Type B pancreatic cell (in vitro differentiated cells): ENCODE results near the gene SQOR. TPM values are rescaled to one million over a fixed set of nuclear protein-coding genes. Genes with fewer than 3 reads are reported as not detected.
"Not testable (repeated sequence)": the region's sequence is repeated elsewhere in the genome, so short reads cannot be mapped to it uniquely, and the experiment has no call there.

Source experiments
- DNase-seq: peaks from one replicate; pipeline ENCODE4 v3.0.0; 2021; ENCODE audit warnings: mixed read lengths; ENCODE audit not compliant: unreplicated experiment; ENCODE audit errors: extremely low spot score
- H3K27ac Mint-ChIP-seq: 2 replicates; pipeline ENCODE4 v1.8.0; 2021; ENCODE audit warnings: mild to moderate bottlenecking, mixed read lengths
- H3K27me3 Mint-ChIP-seq: 2 replicates; pipeline ENCODE4 v1.8.0; 2021; ENCODE audit warnings: mixed read lengths
- H3K36me3 Mint-ChIP-seq: 2 replicates; pipeline ENCODE4 v1.8.0; 2021; ENCODE audit warnings: mixed read lengths
- H3K4me1 Mint-ChIP-seq: one replicate; pipeline ENCODE4 v1.8.0; 2021; ENCODE audit warnings: mixed read lengths; ENCODE audit not compliant: unreplicated experiment
- H3K4me3 Mint-ChIP-seq: 2 replicates; pipeline ENCODE4 v1.8.0; 2021; ENCODE audit warnings: mild to moderate bottlenecking, mixed read lengths
- H3K9me3 Mint-ChIP-seq: 2 replicates; pipeline ENCODE4 v1.8.0; 2021; ENCODE audit warnings: mixed read lengths
- total RNA-seq: library from RNA; stranded (reverse); gene quantifications from 2 replicates; pipeline ENCODE4 v1.2.1, GENCODE V29; 2021; ENCODE audit warnings: low replicate concordance
- TF ChIP-seq, protein P1 (sequence below): fragments of 200-600 bp; sonication (generic); conservative IDR thresholded peaks from 2 replicates; pipeline ENCODE4 v1.5.0; 2021; ENCODE audit warnings: antibody characterized with exemption, mild to moderate bottlenecking

The SQOR gene
- total RNA-seq, 1 donor from 2014 or later, result 6.7 TPM

DNA sequence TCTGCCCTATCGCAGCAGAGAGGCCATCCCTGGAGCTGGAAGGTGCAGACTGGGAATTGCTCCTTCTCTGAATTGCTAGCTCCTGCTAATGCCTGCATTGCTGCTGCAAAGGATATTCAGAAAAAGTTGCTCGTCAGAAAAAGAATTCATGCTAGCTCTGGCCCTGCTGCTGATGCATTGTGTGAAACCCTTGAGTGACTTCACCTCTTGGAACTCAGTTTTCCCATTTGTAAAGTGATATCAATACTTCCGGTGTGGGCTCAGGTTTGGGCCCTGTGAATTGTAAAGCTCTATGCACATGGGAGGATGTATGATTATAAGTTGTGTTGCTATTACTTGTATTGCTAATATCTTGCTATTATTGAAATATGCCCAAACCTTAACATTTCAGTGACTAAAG, 11.4 kb downstream of the SQOR start:
- Mint-ChIP-seq H3K9me3 (no peaks in the 10 kb centered on the region), H3K27me3 (peaks cover 7% of the 10 kb centered on the region), H3K4me3 (no peak overlapping the region), H3K4me1 (peaks cover 4% of the 10 kb centered on the region), H3K36me3 (no peaks in the 10 kb centered on the region), H3K27ac (no peak overlapping the region)
- DNase-seq, result no peak
- TF ChIP-seq, protein P1, sequence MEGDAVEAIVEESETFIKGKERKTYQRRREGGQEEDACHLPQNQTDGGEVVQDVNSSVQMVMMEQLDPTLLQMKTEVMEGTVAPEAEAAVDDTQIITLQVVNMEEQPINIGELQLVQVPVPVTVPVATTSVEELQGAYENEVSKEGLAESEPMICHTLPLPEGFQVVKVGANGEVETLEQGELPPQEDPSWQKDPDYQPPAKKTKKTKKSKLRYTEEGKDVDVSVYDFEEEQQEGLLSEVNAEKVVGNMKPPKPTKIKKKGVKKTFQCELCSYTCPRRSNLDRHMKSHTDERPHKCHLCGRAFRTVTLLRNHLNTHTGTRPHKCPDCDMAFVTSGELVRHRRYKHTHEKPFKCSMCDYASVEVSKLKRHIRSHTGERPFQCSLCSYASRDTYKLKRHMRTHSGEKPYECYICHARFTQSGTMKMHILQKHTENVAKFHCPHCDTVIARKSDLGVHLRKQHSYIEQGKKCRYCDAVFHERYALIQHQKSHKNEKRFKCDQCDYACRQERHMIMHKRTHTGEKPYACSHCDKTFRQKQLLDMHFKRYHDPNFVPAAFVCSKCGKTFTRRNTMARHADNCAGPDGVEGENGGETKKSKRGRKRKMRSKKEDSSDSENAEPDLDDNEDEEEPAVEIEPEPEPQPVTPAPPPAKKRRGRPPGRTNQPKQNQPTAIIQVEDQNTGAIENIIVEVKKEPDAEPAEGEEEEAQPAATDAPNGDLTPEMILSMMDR, result no peak

DNA sequence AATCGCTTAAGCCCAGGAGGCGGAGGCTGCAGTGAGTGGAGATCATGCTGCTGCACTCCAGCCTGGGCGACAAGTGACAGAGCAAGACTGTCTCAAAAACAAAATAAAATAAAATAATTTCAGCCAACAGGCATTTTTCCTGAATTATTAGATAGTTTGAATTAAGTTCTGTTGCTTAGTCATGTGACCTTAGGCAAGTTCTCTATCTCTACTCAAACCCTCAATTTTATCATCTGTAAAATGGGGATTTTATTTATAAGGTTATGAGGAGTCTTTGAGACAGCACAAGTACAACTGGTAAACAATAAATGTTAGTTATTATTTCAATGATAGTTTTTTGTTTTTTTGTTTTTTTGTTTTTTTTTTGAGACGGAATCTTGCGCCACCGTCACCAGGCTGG, 13.0 kb downstream of the SQOR start:
- no peak for DNase-seq
- H3K9me3 Mint-ChIP-seq, result no peaks in the 10 kb centered on the region
- H3K4me1 Mint-ChIP-seq, result no peaks in the 10 kb centered on the region
- no peaks in the 10 kb centered on the region for H3K36me3 Mint-ChIP-seq
- H3K27me3 Mint-ChIP-seq, result no peaks in the 10 kb centered on the region
- TF ChIP-seq, protein P1, result no peak
- no peak overlapping the region for H3K27ac Mint-ChIP-seq
- no peak overlapping the region for H3K4me3 Mint-ChIP-seq

DNA sequence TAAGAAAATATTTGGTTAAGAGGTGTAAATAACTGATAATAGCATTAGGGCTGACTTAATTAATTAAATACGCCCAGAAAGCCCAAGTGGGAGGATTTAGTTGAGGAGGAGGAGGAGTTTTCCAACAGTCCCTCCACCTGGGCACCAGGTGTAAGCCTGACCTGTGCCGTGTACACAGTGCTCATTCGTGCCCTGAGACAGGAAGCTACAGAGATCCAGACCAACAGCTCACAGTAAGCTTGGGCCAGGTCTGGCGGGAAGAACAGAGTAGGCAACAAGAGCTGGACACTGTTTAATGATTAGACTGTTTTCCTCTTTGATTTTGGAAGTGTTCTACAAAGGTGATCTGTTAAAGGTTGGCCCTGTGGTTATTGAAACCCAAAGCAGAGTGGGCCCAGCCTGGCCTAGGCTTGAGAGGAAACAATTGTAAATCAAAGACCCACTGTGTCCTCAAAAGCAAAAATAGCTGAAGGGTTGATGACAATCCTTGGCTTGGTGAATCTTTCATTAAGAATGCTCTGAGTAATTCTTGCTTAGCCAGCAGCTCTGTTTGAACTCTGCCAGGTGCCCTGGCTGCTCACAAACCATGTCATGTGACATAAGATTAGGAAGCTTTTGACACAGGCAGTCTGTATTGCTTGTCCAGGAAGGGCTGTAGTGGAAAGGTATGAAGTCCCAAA, 13.8 kb downstream of the SQOR start:
- Mint-ChIP-seq H3K36me3 (no peaks in the 10 kb centered on the region), H3K4me3 (no peak overlapping the region), H3K9me3 (no peaks in the 10 kb centered on the region), H3K4me1 (no peaks in the 10 kb centered on the region), H3K27me3 (no peaks in the 10 kb centered on the region), H3K27ac (no peak overlapping the region)
- TF ChIP-seq, protein P1, result no peak
- no peak for DNase-seq

DNA sequence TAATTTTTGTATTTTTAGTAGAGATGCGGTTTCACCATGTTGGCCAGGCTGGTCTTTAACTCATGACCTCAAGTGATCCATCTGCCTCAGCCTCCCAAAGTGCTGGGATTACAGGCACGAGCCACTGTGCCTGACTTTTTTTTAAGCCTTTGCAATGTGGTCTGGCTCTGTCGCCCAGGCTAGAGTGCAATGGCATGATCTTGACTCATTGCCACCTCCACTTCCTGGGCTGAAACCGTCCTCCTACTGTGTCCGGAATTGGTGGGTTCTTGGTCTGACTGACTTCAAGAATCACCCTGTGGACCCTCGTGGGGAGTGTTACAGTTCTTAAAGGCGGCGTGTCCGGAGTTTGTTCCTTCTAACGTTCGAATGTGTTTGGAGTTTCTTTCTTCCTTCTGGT, 15.2 kb downstream of the SQOR start:
- H3K27me3 Mint-ChIP-seq, H3K4me1 Mint-ChIP-seq, H3K27ac Mint-ChIP-seq, DNase-seq, H3K9me3 Mint-ChIP-seq, H3K4me3 Mint-ChIP-seq, H3K36me3 Mint-ChIP-seq: not testable (repeated sequence)

DNA sequence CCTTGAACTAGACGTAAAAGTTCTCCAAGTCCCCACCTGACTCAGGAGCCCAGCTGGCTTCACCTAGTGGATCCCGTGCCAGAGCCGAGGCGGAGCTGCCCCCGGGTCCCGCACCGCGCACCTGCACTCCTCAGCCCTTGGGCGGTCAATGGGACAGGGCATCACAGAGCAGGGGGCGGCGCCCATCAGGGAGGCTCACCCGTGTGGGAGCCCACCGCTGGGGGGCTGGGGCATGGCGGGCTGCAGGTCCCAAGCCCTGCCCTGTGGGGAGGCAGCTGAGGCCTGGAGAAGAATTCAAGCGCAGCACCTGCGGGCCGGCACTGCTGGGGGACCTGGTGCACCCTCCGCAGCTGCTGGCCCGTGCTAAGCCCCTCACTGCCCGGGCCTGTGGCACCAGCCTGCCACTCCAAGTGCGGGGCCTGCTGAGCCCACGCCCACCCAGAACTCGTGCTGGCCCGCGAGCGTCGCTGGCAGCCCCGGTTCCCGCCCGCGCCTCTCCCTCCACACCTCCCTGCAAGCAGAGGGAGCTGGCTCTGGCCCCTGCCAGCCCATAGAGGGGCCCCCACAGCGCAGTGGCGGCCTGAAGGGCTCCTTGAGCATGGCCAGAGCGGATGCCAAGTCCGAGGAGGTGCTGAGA, 16.2 kb downstream of the SQOR start:
- Mint-ChIP-seq H3K4me1 (no peaks in the 10 kb centered on the region), H3K36me3 (no peaks in the 10 kb centered on the region), H3K4me3 (no peak overlapping the region), H3K27ac (no peak overlapping the region), H3K27me3 (no peaks in the 10 kb centered on the region), H3K9me3 (no peaks in the 10 kb centered on the region)
- TF ChIP-seq, protein P1, result no peak
- DNase-seq, result no peak

DNA sequence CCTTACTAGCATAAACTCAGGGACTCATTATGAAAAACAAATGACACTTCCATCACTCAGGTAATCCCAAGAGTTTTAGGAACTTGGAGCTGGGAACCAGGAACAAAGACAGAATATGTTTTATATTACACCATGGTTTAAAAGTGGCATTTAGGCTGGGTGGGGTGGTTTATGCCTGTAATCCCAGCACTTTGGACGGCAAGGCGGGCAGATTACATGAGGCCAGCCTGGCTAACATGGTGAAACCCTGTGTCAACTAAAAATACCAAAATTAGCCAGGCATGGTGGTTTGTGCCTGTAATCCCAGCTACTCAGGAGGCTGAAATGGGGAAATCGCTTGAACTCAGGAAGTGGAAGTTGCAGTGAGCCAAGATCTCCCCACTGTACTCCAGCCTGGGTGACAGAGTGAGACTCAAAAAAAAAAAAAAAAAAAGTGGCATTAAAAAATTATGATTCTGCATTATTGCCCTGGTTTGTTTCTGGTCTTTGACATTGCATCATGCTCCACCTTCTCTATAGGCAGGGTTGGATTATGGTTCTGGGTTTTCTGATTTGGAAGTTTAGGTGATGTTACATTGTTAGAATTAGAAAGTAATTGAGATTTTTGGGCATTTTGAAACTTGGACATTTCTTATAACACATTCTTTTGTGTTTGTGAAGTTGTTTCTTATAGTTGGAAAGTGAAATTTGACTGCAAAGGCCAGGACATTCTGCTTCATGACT, 19.0 kb downstream of the SQOR start:
- Mint-ChIP-seq H3K4me1 (peaks cover 12% of the 10 kb centered on the region), H3K4me3 (no peak overlapping the region), H3K36me3 (no peaks in the 10 kb centered on the region), H3K27me3 (no peaks in the 10 kb centered on the region), H3K27ac (no peak overlapping the region), H3K9me3 (no peaks in the 10 kb centered on the region)
- TF ChIP-seq, protein P1, result no peak
- no peak for DNase-seq
